ENCODE results near the gene CALHM6. TPM values are rescaled to one million over a fixed set of nuclear protein-coding genes. Genes with fewer than 3 reads are reported as not detected.
"Not testable (repeated sequence)": the region's sequence is repeated elsewhere in the genome, so short reads cannot be mapped to it uniquely, and the experiment has no call there.

The CALHM6 gene
- total RNA-seq, 3 donors from 2014 or later: 4.2 to 5.6 TPM; not detected in 1

DNA sequence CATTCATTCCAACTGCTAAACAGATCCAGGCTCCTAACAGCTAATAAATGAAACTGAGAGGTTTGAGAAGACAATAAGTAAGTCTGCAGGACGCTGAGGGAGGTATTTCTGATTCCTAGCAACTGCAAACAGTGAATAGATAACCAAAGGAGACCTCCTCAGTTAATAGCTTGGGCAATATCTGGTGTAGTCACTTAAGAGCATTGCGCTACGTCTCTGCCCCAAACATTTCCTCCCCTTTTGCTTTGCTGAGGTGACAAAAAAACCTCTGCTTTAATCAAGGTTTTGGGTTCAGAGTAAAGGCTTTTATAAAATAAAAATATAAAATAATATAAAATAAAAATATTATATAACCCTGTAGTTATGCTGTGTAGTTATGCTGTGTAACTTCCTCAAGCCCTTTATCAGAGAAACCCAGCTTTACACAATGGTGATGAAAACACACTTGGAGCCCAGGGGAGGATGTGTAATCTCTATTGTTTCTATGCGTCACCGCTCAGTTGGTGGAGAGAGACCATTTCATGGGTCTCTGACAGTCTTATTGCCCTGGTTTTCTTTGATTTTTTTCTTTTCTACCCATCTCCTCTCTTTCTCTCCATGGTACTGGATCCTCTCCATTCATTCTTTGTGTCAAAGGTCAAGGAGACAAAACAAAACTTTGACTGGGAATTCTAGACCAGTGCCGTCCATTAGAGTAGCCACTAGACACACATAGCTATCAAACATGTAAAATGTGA lies 31.3 kb downstream of the CALHM6 start:
- TF ChIP-seq, protein P1, sequence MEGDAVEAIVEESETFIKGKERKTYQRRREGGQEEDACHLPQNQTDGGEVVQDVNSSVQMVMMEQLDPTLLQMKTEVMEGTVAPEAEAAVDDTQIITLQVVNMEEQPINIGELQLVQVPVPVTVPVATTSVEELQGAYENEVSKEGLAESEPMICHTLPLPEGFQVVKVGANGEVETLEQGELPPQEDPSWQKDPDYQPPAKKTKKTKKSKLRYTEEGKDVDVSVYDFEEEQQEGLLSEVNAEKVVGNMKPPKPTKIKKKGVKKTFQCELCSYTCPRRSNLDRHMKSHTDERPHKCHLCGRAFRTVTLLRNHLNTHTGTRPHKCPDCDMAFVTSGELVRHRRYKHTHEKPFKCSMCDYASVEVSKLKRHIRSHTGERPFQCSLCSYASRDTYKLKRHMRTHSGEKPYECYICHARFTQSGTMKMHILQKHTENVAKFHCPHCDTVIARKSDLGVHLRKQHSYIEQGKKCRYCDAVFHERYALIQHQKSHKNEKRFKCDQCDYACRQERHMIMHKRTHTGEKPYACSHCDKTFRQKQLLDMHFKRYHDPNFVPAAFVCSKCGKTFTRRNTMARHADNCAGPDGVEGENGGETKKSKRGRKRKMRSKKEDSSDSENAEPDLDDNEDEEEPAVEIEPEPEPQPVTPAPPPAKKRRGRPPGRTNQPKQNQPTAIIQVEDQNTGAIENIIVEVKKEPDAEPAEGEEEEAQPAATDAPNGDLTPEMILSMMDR (IDR thresholded peaks at IDR 0.05): no peak
- no peak for ATAC-seq
- intact Hi-C loops (cut with DNase I, micrococcal nuclease): no loop called here

GRCh38 chr6:116495161-116495560 lies 34.0 kb downstream of the CALHM6 start:
- H3K4me3 ChIP-seq; ATAC-seq; H3K9me3 ChIP-seq; H3K36me3 ChIP-seq (ENCODE audit: low read depth); H3K4me1 ChIP-seq (ENCODE audit: low read depth); intact Hi-C loops (cut with DNase I, micrococcal nuclease); DNase-seq: not testable (repeated sequence)

More for the DNA sequence above, 31.3 kb downstream of the CALHM6 start:
- no peak overlapping the region for H3K4me3 ChIP-seq
- no peaks in the 10 kb centered on the region for H3K4me1 ChIP-seq (ENCODE audit: low read depth)
- no peaks in the 10 kb centered on the region for H3K36me3 ChIP-seq (ENCODE audit: low read depth)
- no peak for DNase-seq
- H3K9me3 ChIP-seq: no peaks in the 10 kb centered on the region

DNA sequence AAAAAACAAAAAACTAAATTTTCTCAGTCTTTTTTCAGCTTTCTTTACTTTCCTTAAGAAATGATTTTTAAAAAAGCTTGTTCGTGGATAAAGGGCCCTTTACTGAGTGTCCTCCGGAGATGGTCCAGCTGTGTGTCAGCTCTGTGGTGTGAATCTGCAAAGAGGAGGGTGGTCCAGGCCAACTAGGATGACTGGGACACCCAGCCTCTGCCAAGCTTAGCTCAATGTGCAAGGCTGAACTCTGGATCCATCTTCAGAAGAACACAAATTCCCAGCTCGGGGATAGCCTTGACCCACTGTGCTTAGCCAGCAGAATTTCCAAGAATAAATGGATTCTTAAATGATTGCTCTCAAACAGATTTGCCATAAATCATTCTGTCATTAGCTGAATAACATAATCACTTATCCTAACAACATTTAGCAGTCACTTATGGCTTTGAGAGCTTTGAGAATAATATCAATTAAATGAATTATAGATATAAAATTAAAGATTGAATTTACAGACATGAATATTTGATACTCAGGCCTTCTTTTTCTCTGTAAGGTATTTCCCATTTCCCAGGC lies 36.0 kb downstream of the CALHM6 start:
- Histone ChIP-seq H3K4me3 (no peak overlapping the region), H3K36me3 (ENCODE audit: low read depth) (no peaks in the 10 kb centered on the region), H3K4me1 (ENCODE audit: low read depth) (no peaks in the 10 kb centered on the region), H3K9me3 (no peaks in the 10 kb centered on the region)
- DNase-seq: no peak
- intact Hi-C loops (cut with DNase I, micrococcal nuclease): no loop called here
- TF ChIP-seq, protein P1 (IDR thresholded peaks at IDR 0.05): no peak
- ATAC-seq: no peak

DNA sequence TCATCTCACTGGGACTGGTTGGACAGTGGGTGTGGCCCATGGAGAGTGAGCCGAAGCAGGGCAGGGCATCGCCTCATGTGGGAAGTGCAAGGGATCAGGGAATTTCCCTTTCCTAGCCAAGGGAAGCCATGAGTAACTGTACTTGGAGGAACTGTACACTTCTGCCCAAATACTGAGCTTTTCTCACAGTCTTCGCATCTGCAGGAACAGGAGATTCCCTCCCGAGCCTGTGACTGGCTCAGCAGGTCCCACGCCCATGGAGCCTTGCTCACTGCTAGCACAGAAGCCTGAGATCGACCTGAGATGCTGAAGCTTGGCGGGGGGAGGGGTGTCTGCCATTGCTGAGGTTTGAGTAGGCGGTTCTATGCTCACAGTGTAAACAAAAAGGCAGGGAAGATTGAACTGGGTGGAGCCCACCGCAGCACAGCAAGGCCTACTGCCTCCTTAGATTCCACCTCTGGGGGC lies 39.8 kb downstream of the CALHM6 start:
- DNase-seq (no peak), ATAC-seq (no peak)
- Histone ChIP-seq H3K4me1 (ENCODE audit: low read depth) (no peaks in the 10 kb centered on the region), H3K4me3 (no peak overlapping the region), H3K36me3 (ENCODE audit: low read depth) (no peaks in the 10 kb centered on the region), H3K9me3 (no peaks in the 10 kb centered on the region)
- TF ChIP-seq, protein P1 (IDR thresholded peaks at IDR 0.05): no peak
- intact Hi-C loops (cut with DNase I, micrococcal nuclease): no loop called here

- DNase-seq (no peak), ATAC-seq (no peak)
- intact Hi-C loops (cut with DNase I, micrococcal nuclease): no loop called here
- H3K4me1 ChIP-seq (ENCODE audit: low read depth): no peaks in the 10 kb centered on the region
- TF ChIP-seq, protein P1 (IDR thresholded peaks at IDR 0.05): no peak
- H3K36me3 ChIP-seq (ENCODE audit: low read depth): no peaks in the 10 kb centered on the region
- no peak overlapping the region for H3K4me3 ChIP-seq
- no peaks in the 10 kb centered on the region for H3K9me3 ChIP-seq
These were observed 46.1 kb downstream of the CALHM6 start for GRCh38 chr6:116507324-116507723.

- ATAC-seq (no peak), DNase-seq (no peak)
- Histone ChIP-seq H3K36me3 (ENCODE audit: low read depth) (no peaks in the 10 kb centered on the region), H3K4me1 (ENCODE audit: low read depth) (no peaks in the 10 kb centered on the region), H3K9me3 (no peaks in the 10 kb centered on the region), H3K4me3 (no peak overlapping the region)
- intact Hi-C loops (cut with DNase I, micrococcal nuclease): no loop called here
- TF ChIP-seq, protein P1 (IDR thresholded peaks at IDR 0.05): no peak
These were observed 47.4 kb downstream of the CALHM6 start for GRCh38 chr6:116508527-116508926.

Data from mucosa of descending colon (tissue), 3 donors.